Glutamatergic neuron (in vitro differentiated cells): ENCODE measurements around the gene H6PD. TPM values are rescaled to one million over a fixed set of nuclear protein-coding genes. Genes with fewer than 3 reads are reported as not detected.

ENCODE experiments used
- DNase-seq: peaks from one replicate; pipeline ENCODE4 v3.0.0; 2022
- H3K27ac Mint-ChIP-seq: one replicate; pipeline ENCODE4 v1.8.0; 2020; ENCODE audit warnings: mild to moderate bottlenecking, mixed read lengths, inconsistent platforms; ENCODE audit not compliant: unreplicated experiment
- H3K27me3 Mint-ChIP-seq: one replicate; pipeline ENCODE4 v1.8.0; 2020; ENCODE audit warnings: mild to moderate bottlenecking, moderate library complexity, mixed read lengths, inconsistent platforms; ENCODE audit not compliant: unreplicated experiment
- H3K36me3 Mint-ChIP-seq: one replicate; pipeline ENCODE4 v1.8.0; 2020; ENCODE audit warnings: mild to moderate bottlenecking, mixed read lengths, inconsistent platforms; ENCODE audit not compliant: unreplicated experiment
- H3K4me1 Mint-ChIP-seq: one replicate; pipeline ENCODE4 v1.8.0; 2020; ENCODE audit warnings: mild to moderate bottlenecking, low read depth, mixed read lengths, inconsistent platforms; ENCODE audit not compliant: unreplicated experiment
- H3K4me3 Mint-ChIP-seq: one replicate; pipeline ENCODE4 v1.8.0; 2020; ENCODE audit warnings: mild to moderate bottlenecking, mixed read lengths, inconsistent platforms; ENCODE audit not compliant: unreplicated experiment
- H3K9me3 Mint-ChIP-seq: one replicate; pipeline ENCODE4 v1.8.0; 2020; ENCODE audit warnings: mild to moderate bottlenecking, moderate library complexity, mixed read lengths, inconsistent platforms; ENCODE audit not compliant: unreplicated experiment
- CTCF ChIP-seq: fragments of 200-600 bp; sonication (generic); IDR thresholded peaks from one replicate; pipeline ENCODE4 v1.5.0; 2021; ENCODE audit not compliant: partially characterized antibody, unreplicated experiment
- total RNA-seq: library from RNA; stranded (reverse); fragmentation: NEBNext Ultra II Directional; extraction: Animal tissue kit (Norgen Biotek cat#: 25700); gene quantifications from one replicate; pipeline ENCODE4 v1.2.1, GENCODE V29; 2021; ENCODE audit not compliant: unreplicated experiment

The H6PD gene
- total RNA-seq, 1 donor from 2014 or later: 5.0 TPM

GRCh38 chr1:9222846-9223625, 11.5 kb upstream of the H6PD start:
- H3K27ac Mint-ChIP-seq: no peak overlapping the region
- TF ChIP-seq CTCF: no peak
- no peaks in the 10 kb centered on the region for H3K4me1 Mint-ChIP-seq
- no peak for DNase-seq
- H3K4me3 Mint-ChIP-seq: peak overlapping the region; percentile 4
- peaks cover 2% of the 10 kb centered on the region for H3K27me3 Mint-ChIP-seq
- peaks cover 12% of the 10 kb centered on the region for H3K36me3 Mint-ChIP-seq
- H3K9me3 Mint-ChIP-seq: peaks cover 3% of the 10 kb centered on the region

- Mint-ChIP-seq H3K4me3 (no peak overlapping the region), H3K27me3 (no peaks in the 10 kb centered on the region), H3K9me3 (peaks cover 2% of the 10 kb centered on the region), H3K4me1 (no peaks in the 10 kb centered on the region), H3K27ac (no peak overlapping the region), H3K36me3 (peaks cover 8% of the 10 kb centered on the region)
- TF ChIP-seq CTCF: no peak
- DNase-seq: no peak
Observed at GRCh38 chr1:9224664-9225410, 9.7 kb upstream of the H6PD start.

GRCh38 chr1:9225411-9225785, 9.2 kb upstream of the H6PD start:
- DNase-seq: no peak
- Mint-ChIP-seq H3K36me3 (peaks cover 8% of the 10 kb centered on the region), H3K27me3 (no peaks in the 10 kb centered on the region), H3K4me1 (no peaks in the 10 kb centered on the region), H3K9me3 (peaks cover 2% of the 10 kb centered on the region), H3K4me3 (no peak overlapping the region), H3K27ac (no peak overlapping the region)
- no peak for TF ChIP-seq CTCF

GRCh38 chr1:9228609-9229008, 6.0 kb upstream of the H6PD start:
- no peak for DNase-seq

More at GRCh38 chr1:9228609-9229008, 6.0 kb upstream of the H6PD start:
- Mint-ChIP-seq H3K27ac (no peak overlapping the region), H3K4me1 (no peaks in the 10 kb centered on the region), H3K4me3 (no peak overlapping the region), H3K27me3 (no peaks in the 10 kb centered on the region), H3K36me3 (no peaks in the 10 kb centered on the region), H3K9me3 (peaks cover 2% of the 10 kb centered on the region)
- TF ChIP-seq CTCF: no peak
